Panc1 (cell line): ENCODE measurements around the gene C17orf67. TPM values are rescaled to one million over a fixed set of nuclear protein-coding genes. Genes with fewer than 3 reads are reported as not detected.

Source experiments
- ATAC-seq: fragments of 200-7000 bp; cut with Tn5 transposase; 2 replicates; pipeline ENCODE4 v1.9.1; 2020; ENCODE audit warnings: mild to moderate bottlenecking, moderate library complexity
- BruUV-seq: library from RNA; stranded (reverse); fragments of 400-500 nt; replicated peaks from 2 replicates; lab custom pipeline; 2021; lab: Mats Ljungman, UMichigan
- CTCF ChIA-PET: fragments of 300-600 bp; sonication (Branson Sonifier 250); formaldehyde crosslinking; loops from one replicate; lab custom pipeline; 2022; ENCODE audit warnings: antibody characterized with exemption; lab: Charles Lee
- POLR2A ChIA-PET: fragments of 300-600 bp; sonication (Branson Sonifier 250); formaldehyde crosslinking; loops from one replicate; lab custom pipeline; 2022; ENCODE audit warnings: antibody characterized with exemption; lab: Charles Lee
- DNase-seq: peaks from one replicate; pipeline ENCODE4 v3.0.0-alpha.2; 2010; ENCODE audit warnings: low read depth, low spot score
- H3K27ac ChIP-seq: 2 replicates; pipeline ENCODE4 v1.5.1; 2011; ENCODE audit warnings: mild to moderate bottlenecking, low read length, inconsistent platforms
- H3K27me3 ChIP-seq: fragments of 200-500 bp; sonication (Bioruptor generic); 2 replicates; pipeline ENCODE4 v1.6.0; 2014; ENCODE audit warnings: low read length, inconsistent platforms; ENCODE audit not compliant: control insufficient read depth, insufficient read depth
- H3K36me3 ChIP-seq: fragments of 200-500 bp; sonication (Bioruptor generic); 2 replicates; pipeline ENCODE4 v1.5.1; 2014; ENCODE audit warnings: inconsistent platforms, mild to moderate bottlenecking, low read length, moderate library complexity; ENCODE audit not compliant: control insufficient read depth, insufficient read depth
- H3K4me1 ChIP-seq: 2 replicates; pipeline ENCODE4 v1.5.1; 2011; ENCODE audit warnings: inconsistent platforms, mild to moderate bottlenecking, low read length, moderate library complexity; ENCODE audit not compliant: control insufficient read depth, insufficient read depth
- H3K4me3 ChIP-seq, 2 experiments: 2 replicates each; pipeline ENCODE4 v1.5.1; 2011 to 2012; ENCODE audit warnings: low read depth in 2 of 2, low read length in 2 of 2, mild to moderate bottlenecking in 2 of 2, inconsistent platforms in 1 of 2, moderate library complexity in 1 of 2
- H3K9me3 ChIP-seq: fragments of 200-500 bp; sonication (Bioruptor generic); 2 replicates; pipeline ENCODE4 v1.5.1; 2014; ENCODE audit warnings: low read depth, mild to moderate bottlenecking, inconsistent platforms, low read length, moderate library complexity; ENCODE audit not compliant: control insufficient read depth, insufficient read depth
- POLR2AphosphoS5 ChIP-seq: IDR thresholded peaks from 2 replicates; pipeline ENCODE4 v1.6.1; 2012; ENCODE audit warnings: mild to moderate bottlenecking, low read depth, low read length, moderate library complexity
- SIN3A ChIP-seq: IDR thresholded peaks from 2 replicates; pipeline ENCODE4 v1.6.1; 2012; ENCODE audit warnings: low read depth, mild to moderate bottlenecking, low read length, moderate library complexity, borderline replicate concordance; ENCODE audit not compliant: insufficient read depth
- TCF7L2 ChIP-seq: IDR thresholded peaks from 2 replicates; pipeline ENCODE4 v1.6.1; 2011; ENCODE audit warnings: mild to moderate bottlenecking, low read depth, low read length, inconsistent platforms
- in situ Hi-C: cut with HindIII; loops from 2 replicates; pipeline ENCODE4 v1.10.0; 2016; ENCODE audit warnings: low sequenced_read_pairs, low pct_unique_long_range_greater_than_20kb
- intact Hi-C: fragments of 100-400 bp; cut with micrococcal nuclease; formaldehyde crosslinking; loops from one replicate; pipeline ENCODE4 v1.10.0; 2022; ENCODE audit not compliant: unreplicated experiment
- total RNA-seq: library from RNA; stranded (reverse); gene quantifications from one replicate; pipeline ENCODE4 v1.2.1, GENCODE V29; 2021; ENCODE audit not compliant: unreplicated experiment
- TF ChIP-seq, protein P1 (sequence below), 2 experiments: IDR thresholded peaks; 2 replicates each; pipeline ENCODE4 v1.6.1; 2011 to 2012; ENCODE audit warnings: low read depth in 2 of 2, control low read depth in 1 of 2, low read length in 1 of 2, mild to moderate bottlenecking in 1 of 2, moderate library complexity in 1 of 2; ENCODE audit not compliant: insufficient read depth in 1 of 2
- TF ChIP-seq, protein P2 (sequence below): fragments of 450-650 bp; IDR thresholded peaks from 2 replicates; pipeline ENCODE4 v1.5.1; 2017; ENCODE audit warnings: mild to moderate bottlenecking

C17orf67 gene
- total RNA-seq, 1 experiment from 2014 or later, result 3.4 TPM

DNA sequence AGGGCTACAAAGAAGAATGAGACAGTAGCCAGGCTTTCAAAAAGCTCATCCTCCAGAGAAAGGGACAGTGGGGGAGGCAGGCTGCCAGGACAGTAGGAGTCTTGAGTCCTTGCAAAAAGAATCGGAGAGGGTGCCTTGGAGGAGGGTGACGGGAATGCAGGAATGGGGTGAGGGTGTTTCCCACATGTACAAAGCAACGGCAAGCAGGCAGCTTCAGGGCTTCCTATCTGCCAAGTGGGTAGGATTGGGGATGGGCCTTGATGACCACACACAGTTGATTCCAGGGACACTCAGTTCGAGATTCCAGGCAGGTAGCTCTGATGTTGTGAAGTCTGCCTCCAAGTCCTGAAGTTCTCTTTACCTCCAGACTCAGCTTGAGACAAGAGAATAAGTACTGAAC is 54.4 kb downstream of the C17orf67 start:
- DNase-seq (no peak), ATAC-seq (no peak)
- Histone ChIP-seq H3K4me3 (no peak overlapping the region), H3K27ac (no peak overlapping the region), H3K36me3 (no peaks in the 10 kb centered on the region), H3K27me3 (no peaks in the 10 kb centered on the region), H3K4me1 (peaks cover 11% of the 10 kb centered on the region), H3K9me3 (no peaks in the 10 kb centered on the region)
- no TSS peak for BruUV-seq
- TF ChIP-seq, protein P1, sequence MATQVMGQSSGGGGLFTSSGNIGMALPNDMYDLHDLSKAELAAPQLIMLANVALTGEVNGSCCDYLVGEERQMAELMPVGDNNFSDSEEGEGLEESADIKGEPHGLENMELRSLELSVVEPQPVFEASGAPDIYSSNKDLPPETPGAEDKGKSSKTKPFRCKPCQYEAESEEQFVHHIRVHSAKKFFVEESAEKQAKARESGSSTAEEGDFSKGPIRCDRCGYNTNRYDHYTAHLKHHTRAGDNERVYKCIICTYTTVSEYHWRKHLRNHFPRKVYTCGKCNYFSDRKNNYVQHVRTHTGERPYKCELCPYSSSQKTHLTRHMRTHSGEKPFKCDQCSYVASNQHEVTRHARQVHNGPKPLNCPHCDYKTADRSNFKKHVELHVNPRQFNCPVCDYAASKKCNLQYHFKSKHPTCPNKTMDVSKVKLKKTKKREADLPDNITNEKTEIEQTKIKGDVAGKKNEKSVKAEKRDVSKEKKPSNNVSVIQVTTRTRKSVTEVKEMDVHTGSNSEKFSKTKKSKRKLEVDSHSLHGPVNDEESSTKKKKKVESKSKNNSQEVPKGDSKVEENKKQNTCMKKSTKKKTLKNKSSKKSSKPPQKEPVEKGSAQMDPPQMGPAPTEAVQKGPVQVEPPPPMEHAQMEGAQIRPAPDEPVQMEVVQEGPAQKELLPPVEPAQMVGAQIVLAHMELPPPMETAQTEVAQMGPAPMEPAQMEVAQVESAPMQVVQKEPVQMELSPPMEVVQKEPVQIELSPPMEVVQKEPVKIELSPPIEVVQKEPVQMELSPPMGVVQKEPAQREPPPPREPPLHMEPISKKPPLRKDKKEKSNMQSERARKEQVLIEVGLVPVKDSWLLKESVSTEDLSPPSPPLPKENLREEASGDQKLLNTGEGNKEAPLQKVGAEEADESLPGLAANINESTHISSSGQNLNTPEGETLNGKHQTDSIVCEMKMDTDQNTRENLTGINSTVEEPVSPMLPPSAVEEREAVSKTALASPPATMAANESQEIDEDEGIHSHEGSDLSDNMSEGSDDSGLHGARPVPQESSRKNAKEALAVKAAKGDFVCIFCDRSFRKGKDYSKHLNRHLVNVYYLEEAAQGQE (IDR thresholded peaks at IDR 0.05; ENCODE audit: insufficient read depth in 1 of 2, low read depth in 2 of 2, low read length in 1 of 2), result no peak
- TF ChIP-seq POLR2AphosphoS5 (no peak), SIN3A (no peak), TCF7L2 (no peak)
- TF ChIP-seq, protein P2, sequence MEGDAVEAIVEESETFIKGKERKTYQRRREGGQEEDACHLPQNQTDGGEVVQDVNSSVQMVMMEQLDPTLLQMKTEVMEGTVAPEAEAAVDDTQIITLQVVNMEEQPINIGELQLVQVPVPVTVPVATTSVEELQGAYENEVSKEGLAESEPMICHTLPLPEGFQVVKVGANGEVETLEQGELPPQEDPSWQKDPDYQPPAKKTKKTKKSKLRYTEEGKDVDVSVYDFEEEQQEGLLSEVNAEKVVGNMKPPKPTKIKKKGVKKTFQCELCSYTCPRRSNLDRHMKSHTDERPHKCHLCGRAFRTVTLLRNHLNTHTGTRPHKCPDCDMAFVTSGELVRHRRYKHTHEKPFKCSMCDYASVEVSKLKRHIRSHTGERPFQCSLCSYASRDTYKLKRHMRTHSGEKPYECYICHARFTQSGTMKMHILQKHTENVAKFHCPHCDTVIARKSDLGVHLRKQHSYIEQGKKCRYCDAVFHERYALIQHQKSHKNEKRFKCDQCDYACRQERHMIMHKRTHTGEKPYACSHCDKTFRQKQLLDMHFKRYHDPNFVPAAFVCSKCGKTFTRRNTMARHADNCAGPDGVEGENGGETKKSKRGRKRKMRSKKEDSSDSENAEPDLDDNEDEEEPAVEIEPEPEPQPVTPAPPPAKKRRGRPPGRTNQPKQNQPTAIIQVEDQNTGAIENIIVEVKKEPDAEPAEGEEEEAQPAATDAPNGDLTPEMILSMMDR, result no peak
- ChIA-PET CTCF (interaction anchor here (0.6 to 1.0 kb wide), 2 partner anchors 8 to 1208 kb away, joined by 3 read pairs; no protein-coding TSS in a partner anchor), POLR2A (no interaction called here)
- intact Hi-C loops, result loop anchor here (10.0 kb wide), 1 partner anchor 95 kb away; no protein-coding TSS in a partner anchor
- in situ Hi-C loops, result no loop called here

DNA sequence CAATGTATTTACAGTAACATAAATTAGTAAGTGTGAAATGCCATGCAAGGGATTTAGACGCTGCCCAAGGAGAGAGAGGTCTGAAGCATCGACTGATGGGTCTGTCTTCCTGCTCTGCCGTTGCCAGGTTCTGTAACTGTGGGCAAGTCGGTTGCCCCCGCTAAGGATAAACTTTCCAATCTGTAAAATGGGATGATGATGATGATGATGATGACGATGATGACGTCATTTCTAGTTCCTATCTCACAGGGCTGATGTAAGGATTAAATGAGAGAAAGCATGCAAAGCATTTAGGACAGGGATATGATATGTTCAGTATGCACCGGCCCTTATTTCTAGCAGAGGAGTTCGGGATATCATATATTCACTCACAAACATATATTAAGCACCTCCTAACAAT is 54.8 kb downstream of the C17orf67 start:
- peaks cover 11% of the 10 kb centered on the region for H3K4me1 ChIP-seq
- no peak for ATAC-seq
- ChIA-PET CTCF (interaction anchor here (0.6 kb wide), 1 partner anchor 1208 kb away, joined by 3 read pairs; no protein-coding TSS in a partner anchor), POLR2A (no interaction called here)
- no peak overlapping the region for H3K4me3 ChIP-seq
- TF ChIP-seq POLR2AphosphoS5 (no peak), SIN3A (no peak), TCF7L2 (no peak)
- TF ChIP-seq, protein P1 (IDR thresholded peaks at IDR 0.05; ENCODE audit: insufficient read depth in 1 of 2, low read depth in 2 of 2, low read length in 1 of 2), result no peak
- TF ChIP-seq, protein P2, result no peak
- intact Hi-C loops (loop anchor here (10.0 kb wide), 1 partner anchor 94 kb away; no protein-coding TSS in a partner anchor), in situ Hi-C loops (no loop called here)
- H3K9me3 ChIP-seq, result no peaks in the 10 kb centered on the region
- no TSS peak for BruUV-seq
- no peak for DNase-seq
- H3K36me3 ChIP-seq, result no peaks in the 10 kb centered on the region
- no peaks in the 10 kb centered on the region for H3K27me3 ChIP-seq
- H3K27ac ChIP-seq, result no peak overlapping the region
